DMS114 treated with DMSO at 0.1 percent for 48 hours (cell line): ENCODE results near the gene PPP1R3C.

Experiments
- DNase-seq: peaks from one replicate; lab custom pipeline; 2025; ENCODE audit not compliant: unreplicated experiment; lab: John Stamatoyannopoulos, UW

The PPP1R3C gene

DNA sequence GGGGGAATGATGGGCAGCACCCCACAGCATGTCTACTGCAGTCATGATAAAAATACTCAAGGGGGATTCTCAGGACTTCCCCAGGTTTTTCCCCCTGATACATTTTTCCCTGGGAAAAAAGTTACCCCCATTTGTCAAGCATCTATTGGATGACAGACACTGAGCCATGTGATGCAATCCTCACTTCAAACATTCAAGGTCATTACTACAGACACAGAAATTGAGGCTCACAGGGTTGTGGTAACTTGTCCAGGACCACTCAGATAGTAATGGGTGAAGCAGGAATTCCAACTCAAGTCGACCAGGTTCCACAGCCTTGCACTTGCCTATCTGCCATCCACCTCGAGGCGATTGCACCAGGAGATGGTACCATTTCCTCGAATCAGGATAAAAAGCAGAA is 31.7 kb downstream of the PPP1R3C start:
- DNase-seq: no peak

DNA sequence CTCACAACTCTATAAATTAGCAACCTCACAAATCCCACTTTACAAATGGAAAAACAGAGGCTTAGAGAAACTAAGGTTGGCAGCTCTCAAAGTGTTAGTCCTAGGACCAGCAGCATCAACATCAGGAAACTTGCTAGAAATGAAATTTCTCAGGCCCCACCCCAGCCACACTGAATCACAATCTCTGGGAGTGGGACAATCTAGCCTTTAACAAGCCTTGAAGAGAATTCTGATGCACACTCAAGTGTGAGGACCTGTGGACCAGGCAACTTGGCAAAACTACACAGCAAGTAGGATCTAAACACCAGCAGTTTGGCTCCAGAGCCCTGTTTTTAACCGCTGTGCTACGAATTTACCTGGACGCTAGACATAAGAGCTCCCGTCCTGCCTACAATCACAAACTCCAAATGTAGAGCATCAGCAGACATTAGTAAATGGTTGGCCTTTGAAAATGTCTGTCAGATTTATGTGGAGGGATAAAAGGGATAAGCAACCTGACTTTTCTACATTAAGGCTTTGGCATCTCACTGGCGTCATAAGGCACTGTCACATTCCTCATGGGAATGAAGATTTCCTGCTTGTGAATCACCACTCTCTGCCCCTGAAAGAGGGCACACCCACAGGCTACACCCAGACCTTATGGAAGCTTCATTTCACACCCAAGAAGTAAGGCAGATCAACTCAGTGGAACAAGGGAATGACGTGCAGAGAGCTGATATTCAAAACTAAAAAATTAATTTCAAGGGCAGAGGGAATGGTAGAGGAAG is 34.5 kb downstream of the PPP1R3C start:
- no peak for DNase-seq

DNA sequence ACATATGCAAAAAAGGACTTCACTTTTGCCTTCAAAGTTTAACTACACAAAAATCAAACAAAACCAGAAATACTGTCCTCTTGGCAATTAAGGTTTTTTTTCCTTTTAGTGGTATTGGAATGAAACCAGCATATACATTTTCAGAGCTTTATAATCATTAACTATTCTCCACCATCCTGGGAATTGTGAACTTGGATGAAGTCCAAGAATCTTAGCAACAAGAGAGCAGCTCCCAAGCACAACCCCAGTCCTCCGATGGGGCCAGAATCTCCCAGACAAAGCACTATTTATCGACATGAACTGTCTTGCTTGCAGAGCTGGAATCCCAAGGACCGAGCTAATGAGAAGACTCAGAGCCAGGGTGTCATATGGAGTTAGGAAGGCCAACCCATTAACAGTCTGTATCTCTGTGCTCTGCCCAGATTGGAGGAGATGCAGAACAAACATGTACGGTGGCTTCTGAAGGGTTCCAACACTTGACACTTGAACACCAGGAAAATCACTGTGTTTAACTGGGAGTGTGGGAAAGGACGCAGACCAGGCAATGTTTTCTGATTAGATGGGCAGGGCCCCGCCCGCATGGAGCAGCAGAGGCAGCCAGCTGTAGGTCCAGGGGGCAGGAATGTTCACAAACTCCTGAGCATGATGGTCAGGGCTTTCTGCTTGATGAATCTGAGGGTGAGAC is 35.5 kb downstream of the PPP1R3C start:
- no peak for DNase-seq

DNA sequence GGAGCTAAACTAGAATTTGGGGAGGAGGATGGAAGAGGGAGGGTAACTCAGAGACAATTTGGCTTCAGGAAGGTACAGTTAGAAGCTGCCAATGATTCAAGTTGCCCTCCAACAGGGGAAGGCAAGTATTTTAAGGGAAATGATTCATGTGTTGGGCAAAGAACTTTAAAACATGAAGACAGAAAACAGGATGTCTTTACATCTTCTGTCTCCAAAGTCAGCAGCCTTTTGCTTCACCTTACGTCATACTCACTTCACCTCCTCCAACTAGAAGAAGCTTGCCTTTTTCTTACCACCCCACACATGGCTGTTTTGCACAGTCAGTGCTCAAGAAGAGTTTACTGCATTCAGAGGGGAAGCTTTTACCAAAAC is 36.1 kb downstream of the PPP1R3C start:
- DNase-seq: no peak

DNA sequence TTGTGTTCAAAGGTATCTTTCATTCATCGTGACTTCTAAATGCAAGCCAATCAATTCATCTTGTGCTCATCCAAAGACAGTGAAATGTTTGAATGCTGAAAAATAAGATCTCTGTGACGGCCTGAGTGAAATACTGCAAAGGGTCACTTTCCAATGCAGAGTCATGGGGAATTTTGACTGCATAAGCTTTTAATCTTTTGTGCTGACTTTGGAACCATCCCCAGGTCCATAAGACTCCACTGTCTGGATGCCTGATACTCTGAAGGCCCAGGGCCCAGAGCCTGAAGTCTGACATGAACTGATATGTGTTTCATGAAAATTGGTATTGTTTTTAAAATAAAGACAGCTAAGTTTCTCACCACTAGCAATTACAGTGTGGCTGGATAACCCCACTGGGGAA is 39.0 kb downstream of the PPP1R3C start:
- no peak for DNase-seq

DNA sequence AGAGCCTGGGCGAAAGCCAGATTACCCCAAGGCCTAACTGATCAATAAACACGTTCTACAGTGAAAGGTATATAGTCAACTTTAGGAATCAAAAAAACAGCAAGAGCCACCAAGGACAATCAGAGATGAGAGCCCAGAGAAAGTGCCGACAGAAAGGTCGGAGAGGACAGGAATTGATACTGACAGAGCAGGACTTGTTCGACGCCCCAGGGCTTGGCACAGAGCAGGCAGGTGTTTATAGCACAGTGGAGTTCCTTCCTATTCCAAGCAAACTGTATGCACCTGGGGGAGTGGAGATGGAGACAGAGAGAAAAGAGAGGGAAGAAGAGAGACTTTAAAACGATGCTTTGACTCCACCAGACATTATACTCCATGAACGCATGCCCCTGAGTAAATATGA is 39.5 kb downstream of the PPP1R3C start:
- DNase-seq: no peak

DNA sequence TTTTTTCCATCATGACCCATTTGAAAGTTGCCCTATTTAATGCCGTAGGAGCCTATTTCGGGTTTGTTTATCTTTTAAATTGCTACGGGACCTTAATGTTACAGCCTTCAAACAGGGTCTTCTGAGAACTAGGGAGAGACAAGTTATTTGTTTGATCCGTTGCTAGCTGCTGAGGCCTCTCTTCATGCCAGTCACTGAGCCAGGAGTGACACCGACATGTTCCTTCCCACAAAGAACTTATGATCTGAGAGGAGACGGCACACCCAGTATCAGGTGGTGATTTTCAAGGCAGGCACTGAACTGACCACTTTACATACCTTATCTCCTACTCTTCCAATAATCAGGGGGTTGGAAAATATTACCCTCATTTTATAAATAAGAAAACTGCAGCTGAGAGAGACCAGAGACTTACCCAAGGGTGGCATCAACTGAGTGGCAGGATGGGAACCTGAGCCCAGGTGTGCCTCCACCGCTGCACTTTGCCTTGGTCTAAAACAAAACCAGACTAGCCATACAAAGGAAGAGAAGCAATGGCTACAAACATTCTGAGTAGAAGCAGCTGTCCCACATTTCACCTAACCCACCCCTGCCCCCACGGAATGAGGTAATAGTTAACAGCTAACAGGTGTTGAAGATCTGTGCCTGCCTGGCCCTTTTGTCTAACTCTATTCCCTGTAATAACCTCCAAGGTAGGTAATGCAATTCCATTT is 40.5 kb downstream of the PPP1R3C start:
- DNase-seq: no peak

DNA sequence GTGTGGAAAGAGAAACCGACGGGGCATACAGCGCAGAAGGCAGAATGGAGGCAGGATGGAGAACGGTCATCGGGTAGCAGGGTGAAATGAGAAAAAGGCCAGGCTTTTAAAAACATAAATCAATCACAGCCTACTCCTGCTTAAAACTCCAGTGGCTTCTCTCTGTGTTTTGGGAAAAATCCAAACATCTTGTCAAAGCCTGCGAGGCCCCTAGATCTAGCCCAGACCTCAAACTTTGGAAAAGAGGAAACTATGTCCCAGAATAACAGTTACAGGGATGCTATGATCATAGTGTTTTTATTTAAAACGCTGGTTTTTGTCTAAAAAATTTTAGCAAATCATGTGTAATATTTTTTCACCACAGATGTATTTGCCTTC is 41.1 kb downstream of the PPP1R3C start:
- DNase-seq: no peak

DNA sequence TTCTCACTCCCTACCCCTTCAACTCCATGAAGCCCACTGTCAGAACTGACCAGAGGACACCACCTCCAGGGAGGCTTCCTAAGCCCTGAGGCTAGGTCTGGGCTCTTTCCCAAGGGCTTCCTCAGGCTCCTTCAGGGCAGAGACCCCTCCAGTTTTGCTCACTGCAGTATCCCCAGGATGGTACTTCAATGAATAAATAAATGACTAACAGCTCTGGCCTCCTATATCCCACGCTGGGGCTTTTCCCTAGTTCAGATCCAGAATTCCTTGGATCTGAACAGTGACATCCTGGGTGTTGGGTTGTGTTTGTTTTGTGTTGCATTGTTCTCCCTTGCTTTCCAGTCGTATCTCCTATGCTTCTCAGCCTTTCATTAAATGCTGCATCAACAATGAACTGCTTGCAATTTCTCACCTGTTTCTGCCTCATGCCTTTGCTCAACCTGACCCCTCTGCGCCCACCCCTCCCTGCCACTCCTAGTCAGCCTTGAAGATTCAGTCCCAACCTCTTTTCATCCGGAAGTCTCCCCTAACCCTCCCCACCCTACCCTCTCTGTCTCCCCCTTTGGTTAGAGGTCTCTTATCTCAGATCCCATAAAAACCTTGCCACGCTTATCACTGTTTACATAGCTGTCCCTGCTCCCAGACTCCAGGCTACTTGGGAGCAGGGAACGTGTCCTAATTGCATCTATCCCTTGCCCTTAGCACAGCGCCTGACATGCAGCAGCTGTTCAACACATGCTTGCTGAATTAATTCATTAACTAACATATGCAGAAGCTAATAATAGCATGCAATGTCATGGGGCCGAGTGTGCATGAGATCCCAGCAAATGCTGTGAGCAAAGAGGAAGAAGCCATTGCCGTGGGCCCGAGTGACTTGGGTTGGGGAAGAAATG is 41.7 kb downstream of the PPP1R3C start:
- no peak for DNase-seq

DNA sequence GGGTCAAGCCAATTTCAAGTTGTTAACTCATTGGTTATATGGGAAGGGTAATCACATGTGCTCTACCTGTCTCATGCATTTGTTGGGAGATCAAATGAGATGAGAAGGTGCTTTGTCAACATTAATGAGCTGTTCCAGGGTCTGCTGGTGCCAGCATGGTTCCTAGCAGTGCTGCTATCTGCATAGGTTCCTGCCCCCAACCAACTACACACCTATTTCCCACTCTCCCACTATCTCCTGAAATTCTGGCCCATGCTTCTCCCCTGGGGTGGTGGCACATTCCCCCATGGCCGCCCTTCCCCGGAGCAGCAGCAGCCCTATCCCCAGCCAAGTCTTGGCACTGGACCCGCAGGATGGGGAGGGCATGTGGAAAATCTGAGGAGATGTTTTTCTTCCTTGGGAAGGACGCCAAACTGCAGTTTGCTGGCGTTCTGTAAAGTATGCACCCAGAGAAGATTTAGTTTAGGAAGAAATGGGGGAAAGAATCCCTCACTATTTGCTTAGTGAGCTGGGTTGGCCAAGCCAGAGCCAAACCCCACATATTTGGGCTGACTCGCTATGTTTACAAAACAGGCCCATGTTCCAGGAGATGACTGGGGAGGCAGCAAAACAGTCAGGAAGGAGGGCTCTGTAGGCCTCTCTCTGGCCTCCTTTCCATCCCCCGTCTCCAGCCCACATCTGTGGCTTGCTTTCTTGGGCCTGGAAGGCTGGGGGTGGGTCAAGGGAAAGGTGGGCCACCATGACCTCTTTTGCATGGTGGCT is 42.5 kb downstream of the PPP1R3C start:
- DNase-seq: no peak

DNA sequence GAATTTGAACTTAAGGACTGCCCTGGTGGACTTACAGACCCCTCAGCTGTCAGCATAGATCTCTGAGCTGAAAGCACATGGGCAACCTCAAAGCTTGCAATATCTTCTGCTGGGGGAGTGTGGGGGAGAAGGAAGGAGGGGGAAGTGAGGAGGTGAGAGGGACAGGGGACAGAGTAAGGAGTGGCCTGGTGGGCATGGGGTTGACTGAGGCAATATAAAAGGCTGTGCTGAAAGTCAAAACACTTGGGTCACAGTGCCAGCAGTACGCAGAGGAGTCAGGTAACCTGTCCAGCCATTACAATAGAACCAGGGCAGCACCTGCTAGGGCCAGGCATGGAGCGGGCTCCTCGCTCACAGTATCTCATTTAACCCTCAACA is 43.2 kb downstream of the PPP1R3C start:
- no peak for DNase-seq

DNA sequence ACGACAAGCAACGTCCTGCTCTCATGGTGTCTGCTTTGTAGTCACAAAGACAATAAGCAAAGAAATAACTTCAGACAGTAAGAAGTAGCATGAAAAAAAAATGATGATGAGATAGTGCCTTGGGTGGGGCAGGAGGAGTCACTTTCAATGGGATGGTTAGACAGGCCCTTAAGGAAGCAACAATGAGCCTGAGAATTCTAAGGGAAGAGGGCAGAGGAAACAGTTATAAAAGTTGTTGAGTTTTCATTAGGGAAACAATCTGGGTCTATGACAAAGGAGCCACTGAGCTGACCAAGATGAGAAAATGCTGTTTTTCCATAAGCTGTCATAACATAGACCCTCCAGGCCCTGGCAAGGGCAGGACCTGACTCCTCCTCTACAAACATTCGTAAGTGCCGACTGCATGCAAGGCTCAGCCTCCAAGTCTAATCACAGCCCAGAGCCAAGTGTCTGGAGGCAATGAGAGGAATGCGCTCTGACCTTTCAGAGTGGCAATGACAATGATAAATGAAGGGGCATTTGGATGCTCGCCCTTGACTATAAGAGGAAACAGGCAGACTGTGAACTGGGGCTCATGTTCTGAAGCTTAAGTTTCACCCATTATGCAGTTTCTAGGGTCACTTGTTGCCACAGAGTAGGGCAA is 43.7 kb downstream of the PPP1R3C start:
- DNase-seq: no peak

DNA sequence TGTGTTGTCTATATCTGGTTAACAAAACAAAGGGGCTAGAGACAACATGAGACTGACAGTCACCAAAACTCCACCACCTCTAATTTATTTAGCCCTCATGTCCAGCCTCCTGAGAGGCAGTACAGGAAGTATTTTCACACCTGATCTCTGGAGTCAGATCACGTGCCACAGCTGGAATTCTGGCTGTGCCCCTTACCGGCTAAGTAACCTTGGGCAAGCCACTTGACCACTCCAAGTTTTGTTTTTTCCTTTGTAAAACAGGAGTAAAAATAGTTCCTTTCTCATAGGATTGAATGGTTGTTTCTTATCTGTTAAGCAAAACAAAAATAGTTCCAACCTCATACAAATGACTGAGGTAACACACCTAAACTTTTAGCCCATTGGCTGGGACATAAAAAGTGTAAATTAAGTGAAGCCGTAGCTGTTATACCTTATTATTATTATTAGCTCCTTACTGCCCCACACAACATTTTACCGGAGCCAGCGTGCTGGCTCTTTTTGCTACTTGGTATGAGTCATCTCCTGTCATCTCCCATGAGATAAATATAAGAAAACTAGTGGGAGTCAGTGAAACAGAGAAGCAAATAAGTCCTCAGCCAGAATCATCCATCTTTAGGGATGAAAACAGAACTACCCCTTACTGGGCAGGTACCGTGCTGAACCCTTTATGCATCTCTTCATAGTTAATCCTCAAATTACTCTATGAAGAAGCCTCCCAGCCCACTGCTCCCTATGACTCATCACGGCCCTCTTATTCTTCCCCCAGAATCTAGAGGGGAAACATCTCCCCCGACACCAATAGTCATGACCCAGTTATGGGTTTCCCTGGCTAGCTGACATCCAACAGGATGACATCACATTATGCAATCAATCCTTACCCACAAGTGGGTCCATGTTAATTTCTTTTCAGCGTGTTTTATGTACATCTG is 44.9 kb downstream of the PPP1R3C start:
- no peak for DNase-seq

DNA sequence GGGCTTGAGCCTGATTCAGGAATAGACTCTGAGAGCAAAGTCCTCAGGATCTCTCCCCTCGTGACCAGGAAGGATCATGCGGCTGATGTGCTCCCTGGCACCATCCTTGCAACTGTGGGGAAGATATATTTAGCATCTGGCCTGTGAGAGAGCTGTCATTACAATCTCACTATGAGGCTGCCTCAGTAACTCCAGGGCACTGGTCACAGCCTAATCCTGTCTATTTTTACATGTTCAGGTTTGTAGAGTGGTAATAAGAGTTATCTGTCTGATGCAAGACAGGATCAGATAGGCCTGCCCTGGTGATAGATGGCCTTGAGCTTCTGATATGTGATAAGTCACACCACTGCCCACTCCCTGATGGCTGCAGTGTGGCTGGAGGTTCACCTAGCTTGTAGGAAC is 50.7 kb downstream of the PPP1R3C start:
- no peak for DNase-seq

DNA sequence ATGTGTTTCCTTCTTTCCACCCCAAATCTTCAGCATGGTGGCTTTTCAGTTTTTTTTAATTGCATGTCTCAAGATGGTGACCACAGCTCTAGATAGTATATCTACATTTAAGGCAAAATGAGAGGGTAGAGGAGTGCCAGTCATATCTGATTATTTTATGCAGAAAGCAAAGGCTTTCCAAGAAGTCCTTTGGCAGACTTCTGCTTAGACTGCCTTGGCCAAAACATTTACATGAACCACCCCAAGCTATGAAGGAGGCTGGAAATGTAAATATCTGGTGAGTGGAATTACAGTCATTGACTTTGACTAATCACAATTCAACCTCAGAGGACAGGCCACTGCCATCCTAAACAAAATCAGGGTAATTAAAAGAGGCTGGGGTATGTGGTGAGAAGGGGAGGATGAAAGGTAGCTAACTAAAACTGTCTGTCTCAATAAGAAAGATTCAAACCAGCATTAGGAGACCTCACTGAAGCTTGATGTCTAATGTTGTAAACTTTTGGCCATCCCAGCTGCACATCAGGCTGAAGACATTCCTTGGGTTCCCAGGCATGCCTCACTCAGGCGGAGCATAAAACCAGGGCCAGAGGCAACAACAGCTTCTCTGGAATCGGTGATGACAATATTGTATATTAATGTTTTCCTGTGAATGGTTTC is 53.4 kb downstream of the PPP1R3C start:
- DNase-seq: no peak
